Immature natural killer cell (primary cell): ENCODE measurements around the gene RLBP1. TPM values are rescaled to one million over a fixed set of nuclear protein-coding genes. Genes with fewer than 3 reads are reported as not detected.

Experiments
- DNase-seq, 3 donors: peaks; one replicate each; pipeline ENCODE4 v3.0.0; 2022; ENCODE audit warnings: mixed read lengths in 1 of 3
- H3K27ac Mint-ChIP-seq, 6 donors: one replicate each; pipeline ENCODE4 v1.8.0; 2020; ENCODE audit warnings: mixed read lengths in 6 of 6, mild to moderate bottlenecking in 5 of 6, inconsistent platforms in 4 of 6, moderate library complexity in 3 of 6
- H3K27me3 Mint-ChIP-seq, 3 donors: one replicate each; pipeline ENCODE4 v1.8.0; 2020 to 2021; ENCODE audit warnings: low read depth in 3 of 3, mild to moderate bottlenecking in 3 of 3, mixed read lengths in 3 of 3, moderate library complexity in 3 of 3, inconsistent platforms in 1 of 3
- H3K36me3 Mint-ChIP-seq, 3 donors: one replicate each; pipeline ENCODE4 v1.8.0; 2020; ENCODE audit warnings: mixed read lengths in 3 of 3, inconsistent platforms in 2 of 3, mild to moderate bottlenecking in 2 of 3
- H3K4me1 Mint-ChIP-seq, 2 donors: one replicate each; pipeline ENCODE4 v1.8.0; 2020; ENCODE audit warnings: inconsistent platforms in 2 of 2, mild to moderate bottlenecking in 2 of 2, mixed read lengths in 2 of 2, moderate library complexity in 1 of 2
- H3K4me3 Mint-ChIP-seq, 5 donors: one replicate each; pipeline ENCODE4 v1.8.0; 2020; ENCODE audit warnings: mild to moderate bottlenecking in 5 of 5, mixed read lengths in 5 of 5, inconsistent platforms in 3 of 5, moderate library complexity in 3 of 5
- H3K9me3 Mint-ChIP-seq, 6 donors: one replicate each; pipeline ENCODE4 v1.8.0; 2020; ENCODE audit warnings: mild to moderate bottlenecking in 6 of 6, mixed read lengths in 6 of 6, inconsistent platforms in 4 of 6, moderate library complexity in 3 of 6
- polyA plus RNA-seq, 3 donors: library from polyadenylated mRNA; unstranded; fragments of 300-500 nt; fragmentation: Illumina TruSeq; gene quantifications; one replicate each; pipeline ENCODE4 v1.2.3, GENCODE V29; 2021

RLBP1 gene
- polyA plus RNA-seq, 3 donors from 2014 or later: 0.35 TPM; not detected in 2

GRCh38 chr15:89184886-89185526 lies 36.4 kb downstream of the RLBP1 start:
- no peak overlapping the region for H3K4me3 Mint-ChIP-seq
- H3K36me3 Mint-ChIP-seq: peaks cover 14 to 32% (median 27%) of the 10 kb centered on the region in 3 donors
- H3K27ac Mint-ChIP-seq: peak overlapping the region in 1 of 6 donors; percentile 59
- H3K4me1 Mint-ChIP-seq: peaks cover 19 to 53% of the 10 kb centered on the region in 2 donors
- DNase-seq: no peak
- peaks cover 0 to 1% (median 0%) of the 10 kb centered on the region in 3 donors for H3K27me3 Mint-ChIP-seq
- H3K9me3 Mint-ChIP-seq: no peaks in the 10 kb centered on the region

DNA sequence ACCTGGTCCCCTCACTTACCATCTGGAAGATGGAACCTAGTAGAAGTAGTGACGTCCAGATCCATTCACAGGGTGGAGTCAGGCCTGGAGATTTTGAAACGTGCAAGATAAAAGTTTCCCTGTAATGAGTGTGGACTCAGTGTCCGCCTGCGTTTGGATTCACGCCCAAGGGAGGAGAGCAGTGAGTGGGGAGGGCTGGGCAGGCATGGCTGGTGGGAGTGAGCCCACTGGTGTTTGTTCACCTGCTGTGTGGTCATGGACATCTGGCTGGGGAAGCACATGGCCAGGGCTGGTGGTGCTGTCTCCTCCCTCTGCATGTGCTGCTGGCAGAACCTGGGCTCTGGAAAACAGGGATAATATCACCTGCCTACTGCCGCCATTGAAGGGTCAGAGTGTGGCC lies 37.0 kb downstream of the RLBP1 start:
- Mint-ChIP-seq H3K4me3 (no peak overlapping the region), H3K27me3 (peaks cover 0 to 1% (median 0%) of the 10 kb centered on the region in 3 donors), H3K27ac (peak overlapping the region in 1 of 6 donors; percentile 34), H3K36me3 (peaks cover 14 to 34% (median 27%) of the 10 kb centered on the region in 3 donors), H3K4me1 (peaks cover 26 to 60% of the 10 kb centered on the region in 2 donors), H3K9me3 (no peaks in the 10 kb centered on the region)
- DNase-seq: no peak

GRCh38 chr15:89179966-89180875 lies 41.2 kb downstream of the RLBP1 start:
- H3K4me3 Mint-ChIP-seq: peak overlapping the region; percentile 9 to 63 (median 18)
- H3K4me1 Mint-ChIP-seq: peaks cover 44 to 73% of the 10 kb centered on the region in 2 donors
- H3K36me3 Mint-ChIP-seq: peaks cover 17 to 45% (median 28%) of the 10 kb centered on the region in 3 donors
- no peaks in the 10 kb centered on the region for H3K9me3 Mint-ChIP-seq
- H3K27ac Mint-ChIP-seq: peak overlapping the region; percentile 63 to 95 (median 82)
- DNase-seq: peak; percentile 35 to 57 (median 53)
- H3K27me3 Mint-ChIP-seq: peaks cover 0 to 1% (median 0%) of the 10 kb centered on the region in 3 donors

- Mint-ChIP-seq H3K4me3 (peak overlapping the region in 1 of 5 donors; percentile 3), H3K27ac (peak overlapping the region; percentile 50 to 95 (median 70)), H3K9me3 (no peaks in the 10 kb centered on the region), H3K4me1 (peaks cover 44 to 76% of the 10 kb centered on the region in 2 donors), H3K36me3 (peaks cover 17 to 55% (median 28%) of the 10 kb centered on the region in 3 donors), H3K27me3 (peaks cover 0 to 1% (median 0%) of the 10 kb centered on the region in 3 donors)
- no peak for DNase-seq
Observed at GRCh38 chr15:89178307-89178977, 42.9 kb downstream of the RLBP1 start.

DNA sequence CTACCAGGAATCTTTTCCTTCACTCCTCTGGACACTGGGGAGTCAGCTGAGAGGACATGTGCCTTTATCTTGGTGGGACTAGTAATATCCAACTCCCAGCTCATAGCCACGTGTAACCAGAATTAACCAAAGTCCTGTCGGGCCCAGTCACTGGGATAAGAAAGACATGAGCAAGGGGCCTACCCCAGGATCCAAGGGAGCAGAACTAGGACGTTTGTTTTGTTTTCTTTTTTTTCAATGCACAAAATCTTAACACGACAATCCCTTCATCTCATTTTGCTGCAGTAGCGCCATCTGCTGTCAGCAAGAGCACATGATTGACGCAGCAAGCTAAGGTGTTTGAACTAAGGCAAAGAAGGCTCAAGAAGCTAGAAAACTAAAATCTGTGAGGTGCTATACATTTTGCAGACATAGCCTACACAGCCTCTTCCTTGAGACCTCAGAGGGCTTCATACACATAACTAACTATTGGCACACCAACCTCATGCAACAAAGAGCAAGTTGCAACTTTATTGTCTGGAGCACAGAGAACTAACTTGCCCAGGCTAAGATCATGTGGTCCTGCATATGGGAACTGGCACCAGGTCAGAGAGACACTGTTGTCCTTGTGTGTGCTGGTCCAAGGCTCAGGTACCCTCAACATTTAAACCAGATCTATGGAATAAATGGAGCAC lies 43.6 kb downstream of the RLBP1 start:
- Mint-ChIP-seq H3K27me3 (peaks cover 0 to 1% (median 0%) of the 10 kb centered on the region in 3 donors), H3K9me3 (no peaks in the 10 kb centered on the region), H3K4me3 (peak overlapping the region in 2 of 5 donors; percentile 3 to 13), H3K36me3 (peaks cover 17 to 53% (median 26%) of the 10 kb centered on the region in 3 donors), H3K27ac (peak overlapping the region; percentile 36 to 93 (median 71)), H3K4me1 (peaks cover 41 to 70% of the 10 kb centered on the region in 2 donors)
- peak; percentile 59 to 76 (median 74) for DNase-seq

GRCh38 chr15:89177116-89177515 lies 44.3 kb downstream of the RLBP1 start:
- H3K4me1 Mint-ChIP-seq: peaks cover 41 to 66% of the 10 kb centered on the region in 2 donors
- H3K9me3 Mint-ChIP-seq: no peaks in the 10 kb centered on the region
- peaks cover 0 to under 1% (median 0%) of the 10 kb centered on the region in 3 donors for H3K27me3 Mint-ChIP-seq
- DNase-seq: no peak
- peaks cover 17 to 52% (median 22%) of the 10 kb centered on the region in 3 donors for H3K36me3 Mint-ChIP-seq
- peak overlapping the region in 4 of 6 donors; percentile 58 to 93 (median 87) for H3K27ac Mint-ChIP-seq
- no peak overlapping the region for H3K4me3 Mint-ChIP-seq

DNA sequence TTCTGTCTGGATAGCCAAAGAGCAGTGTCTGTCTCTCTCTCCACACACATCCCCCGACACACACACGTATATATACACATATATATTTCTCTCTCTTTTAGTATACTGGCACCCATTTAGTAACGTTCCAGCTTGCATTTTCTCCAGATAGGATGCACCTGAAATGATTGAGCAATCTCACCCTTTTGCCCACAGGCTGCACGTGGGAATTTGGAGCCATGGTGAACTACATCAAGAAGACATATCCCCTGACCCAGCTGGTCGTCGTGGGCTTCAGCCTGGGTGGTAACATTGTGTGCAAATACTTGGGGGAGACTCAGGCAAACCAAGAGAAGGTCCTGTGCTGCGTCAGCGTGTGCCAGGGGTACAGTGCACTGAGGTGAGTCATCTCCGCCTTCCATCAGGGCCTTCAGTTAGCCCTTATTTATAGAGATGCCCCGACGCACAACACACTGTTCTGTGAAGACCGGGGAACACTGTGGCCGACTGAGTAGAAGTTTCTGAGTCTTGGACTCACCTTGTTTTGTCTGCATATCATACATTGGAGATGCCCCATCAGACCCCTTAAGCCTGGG lies 45.7 kb downstream of the RLBP1 start:
- Mint-ChIP-seq H3K4me1 (peaks cover 40 to 64% of the 10 kb centered on the region in 2 donors), H3K27ac (peak overlapping the region in 4 of 6 donors; percentile 57 to 85 (median 79)), H3K4me3 (no peak overlapping the region), H3K27me3 (no peaks in the 10 kb centered on the region), H3K36me3 (peaks cover 17 to 56% (median 21%) of the 10 kb centered on the region in 3 donors), H3K9me3 (no peaks in the 10 kb centered on the region)
- no peak for DNase-seq

GRCh38 chr15:89174476-89174875 lies 46.9 kb downstream of the RLBP1 start:
- Mint-ChIP-seq H3K9me3 (no peaks in the 10 kb centered on the region), H3K4me1 (peaks cover 30 to 58% of the 10 kb centered on the region in 2 donors), H3K27ac (peak overlapping the region in 5 of 6 donors; percentile 25 to 80 (median 57)), H3K27me3 (no peaks in the 10 kb centered on the region), H3K4me3 (no peak overlapping the region), H3K36me3 (peaks cover 17 to 56% (median 21%) of the 10 kb centered on the region in 3 donors)
- no peak for DNase-seq

DNA sequence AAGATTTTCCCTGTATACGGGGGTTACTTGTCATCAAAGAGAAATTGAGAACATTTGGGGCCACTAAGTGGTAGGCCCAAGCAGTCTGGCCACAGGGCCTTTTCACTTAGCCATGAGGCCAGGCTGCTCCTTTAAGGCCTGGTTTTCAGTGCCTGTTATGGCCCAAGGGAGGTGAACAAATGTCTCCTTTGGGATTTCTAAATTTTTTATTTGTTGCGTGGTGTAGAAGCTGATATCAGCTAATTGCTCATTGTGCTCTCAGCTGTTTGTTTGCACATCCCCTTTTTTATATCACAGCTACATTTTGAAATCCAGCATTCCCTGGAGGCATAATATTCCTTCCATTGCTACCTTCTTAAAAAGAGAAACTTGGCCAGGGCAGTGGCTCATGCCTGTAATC lies 48.5 kb downstream of the RLBP1 start:
- no peak overlapping the region for H3K4me3 Mint-ChIP-seq
- H3K27me3 Mint-ChIP-seq: no peaks in the 10 kb centered on the region
- no peak for DNase-seq
- no peaks in the 10 kb centered on the region for H3K9me3 Mint-ChIP-seq
- H3K27ac Mint-ChIP-seq: peak overlapping the region in 3 of 6 donors; percentile 55 to 70 (median 61)
- peaks cover 21 to 58% of the 10 kb centered on the region in 2 donors for H3K4me1 Mint-ChIP-seq
- H3K36me3 Mint-ChIP-seq: peaks cover 18 to 45% (median 21%) of the 10 kb centered on the region in 3 donors

DNA sequence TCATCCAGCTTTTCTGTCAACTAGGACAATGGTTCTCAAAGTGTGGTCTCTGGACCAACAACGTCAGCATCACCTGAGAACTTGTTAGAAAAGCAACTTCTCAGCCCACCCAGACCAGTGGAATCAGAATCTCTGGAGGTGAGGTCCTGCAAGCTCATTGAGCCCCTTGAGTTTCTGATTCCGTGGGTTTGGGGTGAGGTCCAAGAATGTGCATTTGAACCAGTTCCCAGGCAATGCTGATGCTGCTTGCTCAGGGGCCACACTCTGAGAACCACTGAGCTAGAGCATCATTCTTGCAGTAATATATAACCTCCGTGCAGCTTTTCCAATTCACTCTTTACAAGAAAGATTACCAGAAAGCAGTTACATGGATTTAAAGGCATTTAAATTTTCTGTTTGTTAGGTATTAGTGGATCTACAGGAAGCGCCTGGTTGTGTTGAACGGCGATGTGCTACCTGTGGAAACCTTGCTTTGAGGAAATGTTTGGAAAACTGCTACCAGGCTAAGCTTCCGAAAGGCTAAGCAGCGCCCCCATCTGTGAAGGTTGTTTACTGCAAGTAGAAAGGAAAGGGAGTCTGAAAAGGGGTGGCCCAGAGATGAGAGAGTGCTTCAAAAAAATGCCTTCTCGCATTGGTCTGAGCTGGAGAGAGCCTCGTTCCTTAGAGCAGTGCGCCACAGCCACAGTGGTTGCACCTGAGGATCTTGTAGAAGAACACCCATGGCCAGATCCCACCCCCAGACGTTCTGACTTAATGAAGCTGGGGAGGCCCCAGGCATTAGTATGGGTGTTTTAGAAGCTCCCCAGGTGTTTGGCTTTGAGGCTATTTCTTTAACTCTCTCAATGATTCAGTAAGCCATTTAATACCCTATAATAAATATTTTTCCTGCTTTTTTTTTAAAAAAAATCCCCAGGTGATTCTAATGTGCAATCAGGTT lies 50.0 kb downstream of the RLBP1 start:
- Mint-ChIP-seq H3K9me3 (no peaks in the 10 kb centered on the region), H3K4me3 (no peak overlapping the region), H3K27me3 (no peaks in the 10 kb centered on the region), H3K36me3 (peaks cover 7 to 29% (median 19%) of the 10 kb centered on the region in 3 donors), H3K4me1 (peaks cover 22 to 58% of the 10 kb centered on the region in 2 donors), H3K27ac (peak overlapping the region; percentile 1 to 88 (median 70))
- peak; percentile 45 to 49 (median 47) for DNase-seq

- Mint-ChIP-seq H3K4me1 (peaks cover 22 to 64% of the 10 kb centered on the region in 2 donors), H3K27me3 (no peaks in the 10 kb centered on the region), H3K4me3 (no peak overlapping the region), H3K27ac (peak overlapping the region; percentile 47 to 73 (median 54)), H3K9me3 (no peaks in the 10 kb centered on the region), H3K36me3 (peaks cover 3 to 19% (median 10%) of the 10 kb centered on the region in 3 donors)
- DNase-seq: no peak
Observed at GRCh38 chr15:89170364-89170763, 51.0 kb downstream of the RLBP1 start.
